SK-N-SH (cell line): ENCODE results near the gene FRY. TPM values are rescaled to one million over a fixed set of nuclear protein-coding genes. Genes with fewer than 3 reads are reported as not detected.

Experiments used
- CTCF ChIA-PET: fragments of 300-600, 350-600 bp; formaldehyde crosslinking; extraction: SDS; loops from one replicate; lab custom pipeline; 2021; lab: Yijun Ruan, JAX
- POLR2A ChIA-PET: fragments of 350-600 bp; sonication (Branson Sonifier 250); formaldehyde crosslinking; extraction: SDS; loops from one replicate; lab custom pipeline; 2020; ENCODE audit warnings: antibody characterized with exemption, inconsistent platforms; lab: Yijun Ruan, JAX
- DNase-seq: peaks from one replicate; pipeline ENCODE4 v3.0.0; 2012
- H2AFZ ChIP-seq: fragments of 200-600 bp; sonication (generic); 2 replicates; pipeline ENCODE4 v1.8.1; 2016; ENCODE audit warnings: antibody characterized with exemption, mild to moderate bottlenecking, low read depth
- H3F3A ChIP-seq: fragments of 200-600 bp; sonication (generic); replicated peaks from 2 replicates; pipeline ENCODE3; 2016; ENCODE audit warnings: antibody characterized with exemption, mild to moderate bottlenecking; ENCODE audit not compliant: insufficient read depth
- H3K27ac ChIP-seq, 2 experiments: fragments of 200-500 bp in 1 of 2; fragments of 200-600 bp in 1 of 2; sonication (Bioruptor generic) in 1 of 2; sonication (generic), shearing (Covaris generic) in 1 of 2; 2 replicates each; pipeline versions ENCODE4 v1.5.1 to v1.6.1; 2014 to 2016; ENCODE audit warnings: low read depth in 2 of 2, inconsistent platforms in 1 of 2, low read length in 1 of 2, mild to moderate bottlenecking in 1 of 2, mixed read lengths in 1 of 2
- H3K27me3 ChIP-seq: fragments of 200-600 bp; sonication (generic), shearing (Covaris generic); 2 replicates; pipeline ENCODE4 v1.6.1; 2016; ENCODE audit warnings: mixed run types; ENCODE audit not compliant: insufficient read depth
- H3K36me3 ChIP-seq, 2 experiments: fragments of 200-500 bp in 1 of 2; fragments of 200-600 bp in 1 of 2; sonication (Bioruptor generic) in 1 of 2; sonication (generic) in 1 of 2; replicated peaks in 1 of 2; 2 replicates each; pipeline versions ENCODE3 to v1.5.1; 2014 to 2016; ENCODE audit warnings: low read length in 1 of 2, mild to moderate bottlenecking in 1 of 2; ENCODE audit not compliant: insufficient read depth in 2 of 2, control insufficient read depth in 1 of 2
- H3K4me1 ChIP-seq, 2 experiments: fragments of 200-500 bp in 1 of 2; fragments of 200-600 bp in 1 of 2; sonication (Bioruptor generic) in 1 of 2; sonication (generic), shearing (Covaris generic) in 1 of 2; 2 replicates each; pipeline versions ENCODE4 v1.5.1 to v1.6.1; 2014 to 2016; ENCODE audit warnings: low read depth in 1 of 2, low read length in 1 of 2, mixed run types in 1 of 2; ENCODE audit not compliant: insufficient read depth in 2 of 2, control insufficient read depth in 1 of 2
- H3K4me2 ChIP-seq: fragments of 200-600 bp; sonication (generic), shearing (Covaris generic); 2 replicates; pipeline ENCODE4 v1.6.1; 2017; ENCODE audit warnings: mixed run types
- H3K4me3 ChIP-seq, 2 experiments: fragments of 200-500 bp in 1 of 2; fragments of 200-600 bp in 1 of 2; sonication (Bioruptor generic) in 1 of 2; sonication (generic), shearing (Covaris generic) in 1 of 2; 2 replicates each; pipeline versions ENCODE4 v1.5.1 to v1.8.1; 2014 to 2016; ENCODE audit warnings: low read depth in 2 of 2, inconsistent platforms in 1 of 2, low read length in 1 of 2, mild to moderate bottlenecking in 1 of 2, mixed read lengths in 1 of 2, moderate library complexity in 1 of 2
- H3K79me2 ChIP-seq: fragments of 200-600 bp; sonication (generic); 2 replicates; pipeline ENCODE4 v1.8.1; 2017; ENCODE audit warnings: mild to moderate bottlenecking; ENCODE audit not compliant: insufficient read depth
- H3K9ac ChIP-seq: fragments of 200-600 bp; sonication (generic); 2 replicates; pipeline ENCODE4 v1.6.1; 2017; ENCODE audit warnings: mixed run types
- H3K9me2 ChIP-seq: fragments of 200-600 bp; sonication (generic); 2 replicates; pipeline ENCODE4 v1.6.1; 2017; ENCODE audit warnings: mixed run types
- H3K9me3 ChIP-seq: fragments of 200-600 bp; sonication (generic); 2 replicates; pipeline ENCODE4 v1.6.1; 2017; ENCODE audit warnings: mixed run types, mild to moderate bottlenecking, moderate library complexity
- H4K20me1 ChIP-seq: fragments of 200-600 bp; sonication (generic); 2 replicates; pipeline ENCODE4 v1.6.1; 2017; ENCODE audit warnings: mild to moderate bottlenecking, mixed run types; ENCODE audit not compliant: insufficient read depth
- CHD2 ChIP-seq: fragments of 150-350 bp; IDR thresholded peaks from 2 replicates; pipeline ENCODE4 v1.6.1; 2018; ENCODE audit warnings: low read length; ENCODE audit not compliant: partially characterized antibody
- CTCF ChIP-seq: fragments of 200-600 bp; sonication (generic); IDR thresholded peaks from 2 replicates; pipeline ENCODE4 v1.6.1; 2017; ENCODE audit warnings: antibody characterized with exemption, mild to moderate bottlenecking, moderate library complexity
- ELF1 ChIP-seq: IDR thresholded peaks from 2 replicates; pipeline ENCODE4 v1.4.0; 2012
- EP300 ChIP-seq, 2 experiments: IDR thresholded peaks; 2 replicates each; pipeline versions ENCODE4 v1.4.0 to v1.6.1; 2012; ENCODE audit warnings: borderline replicate concordance in 1 of 2, low read depth in 1 of 2, low read length in 1 of 2
- JUND ChIP-seq: IDR thresholded peaks from 2 replicates; pipeline ENCODE4 v1.4.0; 2012
- MXI1 ChIP-seq: IDR thresholded peaks from 2 replicates; pipeline ENCODE4 v1.6.1; 2012; ENCODE audit warnings: mild to moderate bottlenecking, low read depth, low read length, improper control_type of control experiment
- NFIC ChIP-seq: IDR thresholded peaks from 2 replicates; pipeline ENCODE4 v1.4.0; 2012; ENCODE audit warnings: borderline replicate concordance
- NRF1 ChIP-seq: IDR thresholded peaks from 2 replicates; pipeline ENCODE4 v1.6.1; 2012; ENCODE audit warnings: low read depth, mild to moderate bottlenecking, low read length
- PBX3 ChIP-seq: IDR thresholded peaks from 2 replicates; pipeline ENCODE4; 2012
- POLR2AphosphoS5 ChIP-seq: IDR thresholded peaks from 2 replicates; pipeline ENCODE4 v1.6.1; 2012; ENCODE audit warnings: low read depth, low read length
- REST ChIP-seq: IDR thresholded peaks from 2 replicates; pipeline ENCODE4 v1.6.1; 2012; ENCODE audit warnings: mild to moderate bottlenecking, low read depth, low read length, moderate library complexity
- SMC3 ChIP-seq: IDR thresholded peaks from 2 replicates; pipeline ENCODE4 v1.6.1; 2012; ENCODE audit warnings: low read depth, low read length, improper control_type of control experiment
- USF1 ChIP-seq: IDR thresholded peaks from 2 replicates; pipeline ENCODE4 v1.4.0; 2012; ENCODE audit warnings: low read depth, borderline replicate concordance
- YY1 ChIP-seq: IDR thresholded peaks from 2 replicates; pipeline ENCODE4 v1.4.0; 2012; ENCODE audit warnings: low read depth, mild to moderate bottlenecking
- WGBS: methylation state at CpG from one replicate; pipeline ENCODE4 v1.1.6; 2017; ENCODE audit warnings: low lambda C conversion rate; 5-methylcytosine and 5-hydroxymethylcytosine counted together
- polyA plus RNA-seq, 3 experiments: library from polyadenylated mRNA; depleted of rRNA; stranded (reverse); fragments of >200 nt; gene quantifications; 2 replicates each; pipeline ENCODE4 v1.2.3, GENCODE V29; 2012
- TF ChIP-seq, protein P1 (sequence below): fragments of 150-350 bp; IDR thresholded peaks from 2 replicates; pipeline ENCODE4 v1.6.1; 2016; ENCODE audit warnings: mild to moderate bottlenecking, low read depth, low read length

FRY gene
- polyA plus RNA-seq, 1 of the 3 experiments (the other 2 are of a cell fraction) = 1.4 TPM

GRCh38 chr13:32026623-32027022 lies 5.0 kb upstream of the FRY start (continued):
- TF ChIP-seq PBX3 (no peak), CTCF (no peak), CHD2 (no peak), YY1 (no peak)

GRCh38 chr13:32028711-32029110 lies 2.9 kb upstream of the FRY start:
- no peaks in the 10 kb centered on the region for H3K79me2 ChIP-seq
- no peaks in the 10 kb centered on the region for H3K36me3 ChIP-seq
- no peak for DNase-seq
- no peaks in the 10 kb centered on the region for H3K27me3 ChIP-seq
- H3K9ac ChIP-seq = no peak overlapping the region
- no peak overlapping the region for H3K4me2 ChIP-seq
- POLR2A ChIA-PET = no interaction called here
- H3K27ac ChIP-seq = no peak overlapping the region
- H2AFZ ChIP-seq = no peak overlapping the region
- no peaks in the 10 kb centered on the region for H4K20me1 ChIP-seq
- peaks cover 0 to 4% of the 10 kb centered on the region in 2 experiments; a peak in 2 of 4 replicates for H3K4me1 ChIP-seq
- no peak overlapping the region for H3K4me3 ChIP-seq
- no peak for TF ChIP-seq JUND
- no peak for TF ChIP-seq MXI1
- TF ChIP-seq SMC3 = no peak
- TF ChIP-seq EP300 (IDR thresholded peaks at IDR 0.05; ENCODE audit: borderline replicate concordance in 1 of 2, low read depth in 1 of 2, low read length in 1 of 2) = no peak
- no peak for TF ChIP-seq REST
- no peak for TF ChIP-seq POLR2AphosphoS5
- TF ChIP-seq CHD2 = no peak
- TF ChIP-seq, protein P1, sequence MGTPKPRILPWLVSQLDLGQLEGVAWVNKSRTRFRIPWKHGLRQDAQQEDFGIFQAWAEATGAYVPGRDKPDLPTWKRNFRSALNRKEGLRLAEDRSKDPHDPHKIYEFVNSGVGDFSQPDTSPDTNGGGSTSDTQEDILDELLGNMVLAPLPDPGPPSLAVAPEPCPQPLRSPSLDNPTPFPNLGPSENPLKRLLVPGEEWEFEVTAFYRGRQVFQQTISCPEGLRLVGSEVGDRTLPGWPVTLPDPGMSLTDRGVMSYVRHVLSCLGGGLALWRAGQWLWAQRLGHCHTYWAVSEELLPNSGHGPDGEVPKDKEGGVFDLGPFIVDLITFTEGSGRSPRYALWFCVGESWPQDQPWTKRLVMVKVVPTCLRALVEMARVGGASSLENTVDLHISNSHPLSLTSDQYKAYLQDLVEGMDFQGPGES = no peak
- TF ChIP-seq NRF1 = no peak
- TF ChIP-seq USF1 = no peak
- no peak for TF ChIP-seq ELF1
- TF ChIP-seq NFIC = no peak
- TF ChIP-seq CTCF = no peak
- CTCF ChIA-PET = interaction anchor here (0.7 to 1.3 kb wide), 3 partner anchors 9 to 37 kb away, joined by 3 read pairs; no protein-coding TSS in a partner anchor
- no peaks in the 10 kb centered on the region for H3K9me3 ChIP-seq
- peaks cover 10% of the 10 kb centered on the region for H3F3A ChIP-seq
- no peaks in the 10 kb centered on the region for H3K9me2 ChIP-seq
- WGBS = 94% methylated on average over 3 of the region's 3 CpGs
